NCI-H2196 (cell line): ENCODE results near the gene CACNA1C.

Experiments
- DNase-seq: peaks from one replicate; lab custom pipeline; 2025; ENCODE audit not compliant: unreplicated experiment; lab: John Stamatoyannopoulos, UW

The CACNA1C gene

DNA sequence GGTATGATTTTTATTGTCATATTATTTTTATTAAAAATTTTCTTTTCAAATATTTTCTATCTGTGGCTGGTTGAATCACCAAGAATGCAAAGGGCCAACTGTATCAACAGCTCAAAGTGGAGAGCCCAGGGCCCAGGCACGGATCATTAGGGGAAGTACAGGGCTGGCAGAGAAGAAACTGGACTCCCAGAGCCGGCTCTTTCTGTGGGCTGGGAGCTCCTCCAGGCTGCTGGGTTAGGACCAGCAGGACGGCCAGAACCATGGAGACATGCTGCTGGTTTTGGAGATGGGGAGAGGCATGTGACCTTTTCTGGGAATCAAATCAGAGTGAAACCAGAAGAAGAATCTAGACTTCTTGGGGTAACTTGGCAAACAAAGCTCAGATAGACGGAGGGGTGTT lies 220.5 kb downstream of the CACNA1C start:
- DNase-seq, result no peak

DNA sequence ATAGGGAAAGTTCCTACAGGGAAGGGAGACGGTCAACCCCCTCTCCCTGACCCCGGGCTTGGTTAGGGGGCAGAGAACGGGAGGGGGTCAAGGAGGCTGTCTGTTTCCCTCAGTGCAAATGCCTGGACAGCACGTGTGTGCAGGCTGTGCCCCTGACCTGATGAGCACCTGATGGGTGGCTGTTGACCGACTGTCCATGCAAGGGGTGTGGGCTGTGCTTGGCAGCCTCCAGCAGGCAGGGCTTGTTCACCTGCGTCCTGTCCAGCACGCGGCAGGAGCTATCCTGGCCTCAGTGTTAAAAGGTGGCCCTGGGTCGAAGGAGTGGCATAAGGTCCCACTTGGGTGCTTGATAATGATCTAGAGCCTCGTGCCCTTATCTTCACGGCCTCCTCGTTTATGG lies 221.0 kb downstream of the CACNA1C start:
- DNase-seq, result no peak

DNA sequence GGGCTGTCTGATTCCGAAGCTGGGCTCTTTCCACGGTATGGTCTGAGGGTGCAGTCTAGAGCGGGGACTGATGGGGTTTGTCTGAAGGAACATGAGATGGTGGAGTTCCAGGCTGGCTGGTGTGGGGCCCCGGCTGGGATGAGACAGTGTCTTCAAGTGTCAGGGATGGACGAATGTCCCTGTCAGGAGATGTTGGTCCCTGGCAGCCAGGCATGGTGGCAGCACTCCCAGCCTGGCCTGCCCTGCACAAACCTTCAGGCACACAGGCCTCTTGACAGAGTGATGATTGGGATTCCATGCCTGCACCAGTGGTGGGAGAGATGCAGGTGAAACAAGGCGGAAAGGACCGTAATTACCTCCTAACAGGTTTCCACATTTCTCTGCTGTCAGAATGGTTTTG lies 221.9 kb downstream of the CACNA1C start:
- no peak for DNase-seq

DNA sequence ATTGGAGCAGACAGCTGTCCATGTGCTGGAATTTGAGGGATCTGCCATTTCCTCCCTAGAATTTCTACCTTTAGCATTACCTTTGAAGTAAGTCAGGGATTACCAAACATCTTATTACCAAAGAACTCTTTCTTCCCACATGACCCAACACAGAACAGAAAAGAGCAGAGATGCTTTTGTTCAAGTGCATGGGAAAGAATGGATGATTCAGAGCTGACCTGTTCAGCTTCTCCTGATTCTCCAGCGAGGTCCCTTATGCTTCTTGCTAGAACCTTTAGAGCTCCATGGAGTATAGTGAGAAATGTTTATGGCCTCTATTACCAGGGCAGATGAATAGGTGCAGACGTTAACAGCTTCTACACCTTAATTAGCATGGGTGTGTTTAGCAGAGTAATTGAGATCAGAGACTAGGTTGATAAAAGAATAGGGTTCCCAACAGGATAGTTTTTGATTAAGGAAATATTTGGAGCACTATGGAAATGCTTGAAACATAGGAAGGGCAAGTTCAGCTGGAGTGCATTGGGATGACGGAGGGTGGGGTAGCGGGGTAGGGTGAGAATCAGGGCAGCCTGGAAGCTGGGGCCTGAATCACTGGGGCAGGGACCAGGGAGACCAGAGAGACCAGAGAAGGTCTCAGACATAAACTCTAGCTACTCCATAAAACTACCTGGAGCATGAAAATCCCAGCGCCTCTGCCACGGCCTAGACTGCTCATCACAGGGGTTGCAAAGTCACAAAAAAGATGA lies 223.7 kb downstream of the CACNA1C start:
- no peak for DNase-seq

DNA sequence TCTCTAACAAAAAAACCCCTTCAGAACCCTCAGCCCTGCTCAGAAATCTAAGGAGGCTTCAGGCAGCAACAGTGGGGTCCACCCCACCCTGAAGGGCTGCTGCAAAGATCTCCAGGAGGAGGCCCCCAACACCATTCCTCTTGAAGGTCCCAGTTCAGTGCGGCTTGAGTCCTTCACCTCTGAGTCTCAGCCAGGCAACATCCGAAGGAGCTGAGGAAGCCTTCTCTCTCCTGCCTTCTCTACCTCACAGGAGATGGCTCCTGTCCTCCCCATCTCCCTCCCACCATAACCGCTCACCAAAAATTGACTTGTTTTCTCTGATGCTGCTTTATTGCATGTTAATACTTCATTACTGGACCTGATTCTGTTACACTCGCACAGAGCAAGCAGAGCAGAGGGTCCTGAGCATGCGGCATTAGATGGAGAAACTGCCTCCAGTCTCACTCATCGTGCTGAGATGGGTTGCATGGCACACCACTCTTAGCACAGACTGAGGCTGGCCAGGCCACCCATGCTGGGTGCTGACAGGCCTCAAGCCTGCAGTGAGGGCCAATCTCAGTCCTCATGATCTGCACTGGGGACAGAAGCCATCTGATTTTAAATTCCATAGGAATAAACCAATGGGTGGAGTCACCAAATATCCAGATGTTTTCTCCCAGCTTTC lies 224.8 kb downstream of the CACNA1C start:
- no peak for DNase-seq

DNA sequence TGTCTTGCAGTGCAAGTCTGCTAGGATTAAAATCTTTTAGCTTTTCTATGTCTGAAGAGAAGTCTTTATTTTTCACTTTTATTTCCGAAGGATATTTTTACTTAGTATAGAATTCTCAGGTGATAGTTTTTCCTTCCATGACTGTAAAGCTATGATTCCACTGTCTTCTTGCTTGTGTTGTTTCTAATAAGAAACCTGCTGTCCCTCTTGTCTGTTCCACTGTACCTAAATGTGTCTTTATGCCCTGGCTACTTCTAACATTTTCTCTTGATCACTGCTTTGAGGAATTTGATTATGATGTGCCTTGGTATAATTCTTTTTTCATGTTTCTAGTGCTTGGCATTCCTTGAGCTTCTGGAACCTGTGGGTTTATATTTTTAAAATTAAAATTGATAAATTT lies 228.7 kb downstream of the CACNA1C start:
- DNase-seq, result no peak

DNA sequence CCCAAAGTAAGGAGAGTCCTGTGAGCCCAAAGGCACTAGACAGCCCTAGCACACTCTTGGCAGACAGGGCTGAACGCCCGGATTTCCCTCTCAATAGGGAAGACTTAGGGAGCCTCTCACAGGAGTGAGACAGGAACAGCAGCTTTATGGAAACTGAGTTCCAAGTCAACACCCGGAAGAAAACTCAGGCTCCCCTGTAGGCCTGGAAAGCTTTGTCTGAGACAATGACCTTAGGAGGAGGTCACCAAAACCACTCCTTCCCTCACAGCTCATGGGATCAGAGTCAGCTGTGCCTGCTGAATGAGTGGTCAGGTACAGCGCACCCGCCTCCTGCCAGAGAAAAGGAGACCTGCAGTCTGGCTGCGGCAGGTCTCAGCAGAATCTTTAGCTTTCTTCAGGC lies 229.5 kb downstream of the CACNA1C start:
- DNase-seq, result no peak

DNA sequence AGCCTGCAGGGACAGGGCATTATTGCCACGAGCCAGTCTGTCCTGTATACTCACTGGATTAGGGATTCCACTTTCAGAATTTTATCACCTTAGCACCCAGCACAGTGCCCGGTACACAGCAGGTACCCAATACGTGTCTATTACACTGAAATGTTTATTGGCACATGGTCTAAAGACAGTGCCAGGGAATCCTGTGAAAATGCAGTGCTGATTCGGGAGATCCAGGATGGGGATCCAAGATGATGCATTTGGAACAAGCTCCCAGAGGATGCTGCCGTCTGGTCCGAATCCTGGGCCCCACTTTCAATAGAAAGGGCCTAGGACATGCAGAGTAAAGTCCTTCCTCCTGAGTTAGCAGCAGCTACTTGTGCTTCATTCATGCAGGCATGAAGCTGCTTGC lies 230.7 kb downstream of the CACNA1C start:
- DNase-seq, result no peak

DNA sequence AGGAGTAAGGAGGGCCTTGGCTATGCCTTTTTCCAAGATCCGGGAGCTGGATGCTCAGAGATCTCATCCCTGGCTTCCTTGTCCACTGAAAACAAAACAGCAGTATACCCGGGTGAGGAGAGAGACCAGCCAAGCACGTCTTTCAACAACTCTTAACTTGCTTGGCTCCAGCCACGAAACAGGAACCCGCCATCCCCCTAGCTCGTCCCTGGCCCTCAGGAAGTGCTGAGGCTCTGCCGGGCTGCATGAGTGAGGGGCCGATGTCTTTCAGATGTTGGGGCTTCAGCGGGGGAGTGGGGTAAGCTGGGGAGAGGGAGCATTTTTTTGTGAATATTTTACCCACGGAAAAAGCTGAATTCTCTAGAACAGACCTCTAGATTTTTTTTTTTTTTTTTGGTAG lies 231.1 kb downstream of the CACNA1C start:
- DNase-seq, result no peak

DNA sequence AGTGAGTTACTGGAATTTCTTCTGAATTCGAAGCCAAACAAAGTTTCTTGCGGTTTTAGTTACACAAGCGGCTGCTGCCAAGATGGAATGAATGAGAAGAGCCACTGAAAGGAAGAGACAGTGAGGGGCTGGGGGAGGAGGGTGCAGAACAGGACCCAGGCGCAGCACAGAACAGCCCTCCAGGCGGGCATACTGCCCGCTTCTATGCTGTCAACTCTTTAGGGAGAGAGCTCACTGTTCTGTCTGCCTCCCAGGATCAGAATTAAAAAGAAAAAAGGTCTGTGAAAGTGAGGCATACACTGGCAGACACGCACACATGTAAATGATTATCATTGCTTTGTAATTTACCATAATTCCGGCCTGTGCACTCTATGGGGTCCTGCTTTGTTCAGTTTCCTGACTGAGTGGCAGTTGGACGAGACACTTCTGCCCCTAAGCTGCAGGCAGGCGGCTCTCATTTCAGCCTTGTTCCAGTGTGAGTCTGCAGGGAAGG lies 231.6 kb downstream of the CACNA1C start:
- DNase-seq, result no peak

DNA sequence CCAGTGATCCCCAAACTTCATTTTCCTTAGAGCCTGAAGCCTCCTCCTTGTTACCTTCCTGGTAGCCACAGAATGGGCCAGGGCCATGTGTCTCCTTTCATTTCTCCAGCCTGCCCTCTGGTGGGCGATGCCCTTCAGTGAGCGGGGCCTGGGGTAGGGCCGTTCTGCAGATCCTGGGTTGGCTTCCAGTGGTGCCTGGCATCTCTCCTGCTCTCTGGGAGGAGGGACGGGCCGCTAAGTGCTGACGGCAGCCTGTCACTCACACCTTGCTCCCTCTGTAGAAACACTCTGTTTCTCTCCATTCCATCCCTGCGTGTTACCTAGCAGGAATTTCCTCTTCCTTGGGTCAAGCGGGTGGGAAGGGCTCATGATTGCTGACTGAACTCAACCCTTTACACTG lies 232.1 kb downstream of the CACNA1C start:
- peak; percentile 45 for DNase-seq

DNA sequence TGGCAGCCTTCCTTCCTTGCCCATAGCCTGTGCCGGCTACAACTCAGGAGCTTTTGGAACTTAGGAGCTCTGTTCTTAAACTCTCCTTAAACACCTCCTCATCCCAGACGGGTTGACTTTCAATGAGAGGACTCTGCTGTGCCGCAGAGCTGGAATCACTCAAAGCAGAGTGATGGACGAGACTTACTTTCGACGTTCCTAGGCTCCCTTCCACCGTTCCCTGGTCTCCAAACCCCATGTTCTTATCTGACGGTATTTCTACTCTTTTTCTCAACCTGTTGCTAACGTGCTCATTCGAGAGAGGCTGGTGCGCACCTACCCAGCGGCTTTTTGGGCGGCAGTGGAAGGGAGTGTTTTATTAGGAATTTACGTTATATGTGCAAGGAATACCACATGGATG lies 232.7 kb downstream of the CACNA1C start:
- DNase-seq, result no peak

DNA sequence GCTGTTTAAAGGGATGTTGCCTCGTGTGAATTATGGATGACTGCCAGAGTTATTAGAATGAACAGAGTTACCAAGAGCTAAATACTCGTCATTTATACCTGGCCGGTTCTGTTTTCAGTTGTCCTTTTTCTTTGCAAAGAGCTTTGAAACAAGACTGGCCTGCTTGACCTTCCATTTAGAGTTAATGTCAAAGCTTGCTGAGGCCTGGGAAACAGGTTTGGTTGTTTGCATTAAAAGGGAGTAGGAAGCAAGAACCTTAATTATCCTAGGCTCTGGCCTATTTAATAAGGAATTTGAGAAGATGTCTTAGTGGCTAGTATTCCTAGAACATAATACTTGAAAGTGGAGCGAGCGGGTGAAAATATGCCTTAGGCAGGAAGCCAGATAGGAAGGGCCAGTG lies 233.3 kb downstream of the CACNA1C start:
- no peak for DNase-seq

DNA sequence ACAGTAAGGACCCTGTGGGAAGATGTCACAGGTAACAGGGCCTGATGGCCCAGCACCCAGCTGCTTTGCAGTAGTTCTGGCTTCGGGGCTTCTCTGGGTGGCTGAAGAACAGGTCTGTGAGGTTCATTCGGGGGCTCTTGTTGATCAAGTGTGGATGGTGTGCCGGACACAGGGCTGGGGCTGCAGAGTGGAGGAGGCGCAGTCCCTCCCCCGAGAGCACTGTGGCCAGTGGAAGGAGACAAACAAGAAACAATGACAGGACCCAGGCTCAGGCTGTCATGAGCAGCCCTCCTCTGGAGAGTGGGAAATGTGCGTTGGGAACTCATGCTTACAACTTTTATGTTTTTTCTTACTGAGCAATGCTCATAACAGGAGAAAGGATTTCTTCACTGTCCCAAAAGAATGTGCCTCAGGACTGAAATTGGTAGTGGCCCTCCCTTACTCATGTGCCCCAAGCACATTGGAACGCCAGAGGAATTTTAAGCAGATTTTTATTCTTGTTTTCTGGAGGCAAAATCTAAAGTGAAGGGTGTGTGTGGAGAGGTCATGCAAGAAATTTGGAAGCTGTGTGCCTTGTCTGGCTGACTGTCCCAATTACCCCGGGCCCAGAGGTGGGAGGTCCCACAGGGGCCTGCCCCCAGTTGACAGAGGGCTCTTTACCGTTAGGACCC lies 233.8 kb downstream of the CACNA1C start:
- DNase-seq, result no peak

DNA sequence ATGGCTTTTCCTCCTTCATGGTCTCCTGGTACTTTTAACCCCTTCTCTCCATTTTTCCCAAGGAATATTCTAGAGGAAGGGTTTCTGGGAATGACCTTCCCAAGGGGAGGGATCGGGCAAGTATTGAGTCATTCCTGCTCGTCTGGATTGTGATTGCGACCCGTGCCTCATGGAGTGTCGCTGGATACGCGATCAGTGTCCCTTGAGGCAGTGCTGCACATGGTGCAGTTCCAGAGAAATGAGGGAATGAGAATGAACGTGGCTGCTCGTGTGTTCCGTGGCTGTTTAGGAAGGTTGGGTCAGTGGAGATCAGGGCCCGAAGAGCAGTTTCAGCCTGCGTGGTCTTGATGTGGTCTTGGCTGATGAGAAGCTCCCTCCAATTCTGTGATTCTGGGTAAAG lies 234.4 kb downstream of the CACNA1C start:
- no peak for DNase-seq

DNA sequence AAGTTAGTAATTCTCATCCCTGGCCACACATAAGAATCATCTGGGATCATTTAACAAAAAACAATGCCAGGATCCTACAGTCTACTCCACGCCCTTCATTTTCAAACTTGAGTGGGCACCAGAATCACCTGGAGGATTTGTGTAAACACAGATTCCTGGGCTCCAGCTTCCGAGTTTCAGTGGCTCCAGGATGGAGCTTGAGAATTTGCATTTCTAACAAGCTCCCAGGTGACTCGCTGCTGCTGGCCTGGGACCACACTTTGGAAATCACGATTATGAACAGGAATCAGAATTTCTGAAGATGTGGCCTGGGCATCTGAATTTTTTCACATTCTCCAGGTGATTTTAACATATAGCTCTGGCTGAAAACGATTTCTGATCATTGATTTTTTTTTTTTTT lies 234.8 kb downstream of the CACNA1C start:
- no peak for DNase-seq

DNA sequence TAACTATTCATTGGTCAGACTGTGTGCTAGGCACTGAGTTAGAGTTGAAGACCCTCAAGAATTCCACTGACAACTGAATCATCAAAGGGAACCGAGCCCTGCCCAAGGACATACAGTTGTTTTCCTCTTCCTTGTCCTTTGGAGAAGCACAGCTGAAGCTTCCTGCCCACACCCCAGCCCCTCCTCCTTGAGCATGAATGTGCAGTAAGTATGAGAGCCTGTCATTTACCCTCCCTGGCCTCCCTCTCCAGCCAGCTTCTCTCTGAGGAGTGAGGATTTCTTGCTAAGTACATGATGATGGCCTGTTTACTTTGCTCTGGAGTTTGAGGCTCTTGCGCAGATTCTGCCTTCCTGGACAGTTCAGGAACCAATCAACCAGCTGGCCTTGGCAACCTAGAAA lies 235.2 kb downstream of the CACNA1C start:
- DNase-seq, result no peak

DNA sequence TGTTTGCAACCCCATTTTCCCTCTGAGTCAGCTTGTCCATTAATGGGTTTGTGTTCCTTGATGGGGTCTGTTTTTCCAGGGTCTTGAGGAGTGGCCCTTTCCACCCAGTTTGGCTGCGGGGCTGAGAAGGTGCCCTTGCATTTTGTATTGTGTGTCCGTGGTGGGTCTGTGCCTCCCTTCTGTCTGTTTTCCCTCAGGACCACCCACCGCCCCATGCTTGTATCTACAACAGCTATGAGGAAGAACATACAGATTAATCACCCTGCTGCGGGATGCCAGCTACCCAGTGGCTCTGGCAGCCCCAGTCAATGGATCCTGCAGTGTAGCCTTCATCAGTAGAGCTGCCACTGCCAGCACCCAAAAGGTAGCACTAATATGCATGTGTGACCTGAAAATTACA lies 235.7 kb downstream of the CACNA1C start:
- DNase-seq, result no peak

DNA sequence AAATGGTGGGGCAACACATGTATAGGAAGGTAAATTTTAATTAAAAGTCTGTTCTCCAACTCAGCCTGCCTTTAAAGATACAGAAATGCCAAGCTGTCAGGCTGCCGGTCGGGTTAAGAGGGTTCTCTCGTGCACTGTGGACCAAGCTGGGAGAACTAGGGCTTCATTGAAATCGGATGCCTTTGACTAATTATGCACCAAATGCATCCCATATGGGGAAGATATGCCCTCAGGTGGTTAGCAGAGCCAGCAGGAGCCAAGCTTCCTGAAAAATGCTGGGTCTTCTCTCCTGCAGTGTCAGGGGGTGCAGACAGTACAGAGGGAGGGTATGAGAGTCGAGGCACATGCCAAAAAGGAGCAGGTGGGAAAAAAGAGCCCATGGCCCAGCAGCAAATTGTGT lies 236.1 kb downstream of the CACNA1C start:
- DNase-seq, result no peak

DNA sequence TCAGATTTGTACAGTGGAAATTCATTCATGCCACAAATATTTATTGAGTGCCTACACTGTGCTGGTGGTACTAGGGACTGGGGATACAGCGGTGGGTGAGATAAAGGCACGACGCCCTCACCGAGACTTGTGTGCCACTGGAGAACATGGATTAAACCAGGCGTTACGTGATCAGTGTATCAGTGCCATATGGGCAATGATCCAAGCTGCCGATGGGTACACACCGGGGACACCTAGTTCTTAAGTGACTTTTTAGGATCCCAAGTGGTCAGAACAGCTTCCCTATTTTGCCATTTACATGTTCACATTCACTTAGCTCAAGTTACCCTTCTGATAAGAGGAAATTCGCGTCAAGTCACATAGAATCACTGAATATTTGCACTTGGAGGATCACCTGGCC lies 236.7 kb downstream of the CACNA1C start:
- DNase-seq, result no peak

DNA sequence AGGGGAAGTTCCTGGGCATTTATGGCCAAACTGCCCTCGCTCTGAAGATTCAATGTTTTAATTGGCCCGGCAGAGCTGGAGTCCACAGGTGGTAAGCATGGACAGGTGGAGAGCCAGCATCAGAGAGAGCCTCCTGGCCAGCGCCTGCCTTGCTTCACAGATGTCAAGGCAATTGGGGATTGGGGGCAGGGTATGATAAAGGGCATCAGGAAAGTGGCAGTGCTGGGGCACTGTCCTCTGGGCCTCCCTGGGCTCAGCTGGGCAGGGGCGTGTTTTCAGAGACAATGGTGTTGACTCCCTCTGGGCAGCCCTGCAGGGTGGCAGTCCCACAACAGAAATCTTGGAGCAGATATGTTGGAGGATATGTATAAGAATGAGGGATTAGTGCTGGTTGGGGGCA lies 237.3 kb downstream of the CACNA1C start:
- DNase-seq, result no peak

DNA sequence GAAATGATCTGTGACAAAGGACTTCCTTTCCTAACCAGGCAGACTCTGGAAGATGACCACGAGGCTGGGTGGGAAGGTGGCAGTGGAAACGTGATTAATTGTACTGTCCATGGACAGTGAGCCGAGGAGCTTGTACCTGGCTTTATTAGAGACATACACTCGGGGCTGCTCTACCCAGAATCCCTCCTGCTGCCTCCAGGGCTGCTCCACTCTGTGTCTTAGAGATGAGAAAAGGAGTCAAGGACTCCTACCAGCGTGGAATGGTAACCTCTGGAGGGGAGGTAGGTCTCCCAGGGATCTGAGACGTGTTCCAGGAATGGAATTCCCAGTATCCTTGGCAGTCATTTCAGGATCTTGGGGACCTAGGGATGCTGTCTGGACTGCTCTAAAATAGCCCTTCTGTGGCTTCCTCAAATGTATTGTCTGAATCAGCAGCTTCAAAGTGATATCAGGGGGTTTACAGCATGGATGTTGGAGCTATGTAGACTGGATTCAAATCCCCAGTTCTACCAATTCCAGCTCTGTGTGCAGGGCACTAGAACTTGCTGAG lies 237.8 kb downstream of the CACNA1C start:
- DNase-seq, result no peak
